GM18498 (cell line): ENCODE measurements around the gene TTLL4.
"Not testable (repeated sequence)": the region's sequence is repeated elsewhere in the genome, so short reads cannot be mapped to it uniquely, and the experiment has no call there.

ENCODE experiments used
- ATAC-seq: cut with Tn5 transposase; IDR thresholded peaks from one replicate; pipeline ENCODE4 v1.9.1; 2021; ENCODE audit warnings: mild to moderate bottlenecking, moderate library complexity; ENCODE audit not compliant: unreplicated experiment

The TTLL4 gene

GRCh38 chr2:218736531-218736930 lies 25.9 kb downstream of the TTLL4 start:
- no peak for ATAC-seq

DNA sequence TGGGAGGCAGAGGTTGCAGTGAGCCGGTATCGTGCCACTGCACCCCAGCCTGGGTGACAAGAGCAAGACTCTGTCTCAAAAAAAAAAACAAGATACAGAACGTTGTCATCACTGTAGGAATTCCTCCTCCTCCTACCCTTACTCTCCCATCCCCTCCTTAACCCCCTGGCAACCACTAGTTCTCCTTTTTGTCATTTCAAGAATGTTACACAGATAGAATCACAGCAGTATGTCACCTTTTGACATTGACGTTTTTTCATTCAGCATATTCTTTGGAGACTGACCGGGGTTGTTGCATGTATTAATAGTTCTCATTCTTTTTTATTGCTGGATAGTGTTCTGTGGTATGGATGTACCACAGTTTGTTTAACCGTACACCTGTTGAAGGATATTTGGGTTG lies 32.4 kb downstream of the TTLL4 start:
- no peak for ATAC-seq

DNA sequence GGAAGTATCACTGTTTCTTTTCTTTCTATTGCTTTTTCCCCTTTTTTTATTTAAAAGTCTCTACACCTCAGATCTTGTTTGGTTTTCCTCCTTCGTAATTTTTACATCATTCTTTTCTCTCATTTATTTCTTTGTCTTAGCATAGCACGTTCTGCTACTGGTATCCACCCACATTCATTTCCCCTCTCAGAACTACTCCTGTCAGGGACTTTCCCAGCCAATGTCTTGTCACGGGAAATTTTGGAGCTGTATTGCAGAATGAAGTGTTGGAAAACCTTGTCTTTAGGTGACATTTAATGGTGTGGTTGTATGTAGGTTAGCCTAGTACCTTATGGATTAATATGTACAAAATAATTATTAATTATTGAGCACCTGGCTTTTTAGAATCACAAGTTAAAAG lies 34.0 kb downstream of the TTLL4 start:
- ATAC-seq = no peak

DNA sequence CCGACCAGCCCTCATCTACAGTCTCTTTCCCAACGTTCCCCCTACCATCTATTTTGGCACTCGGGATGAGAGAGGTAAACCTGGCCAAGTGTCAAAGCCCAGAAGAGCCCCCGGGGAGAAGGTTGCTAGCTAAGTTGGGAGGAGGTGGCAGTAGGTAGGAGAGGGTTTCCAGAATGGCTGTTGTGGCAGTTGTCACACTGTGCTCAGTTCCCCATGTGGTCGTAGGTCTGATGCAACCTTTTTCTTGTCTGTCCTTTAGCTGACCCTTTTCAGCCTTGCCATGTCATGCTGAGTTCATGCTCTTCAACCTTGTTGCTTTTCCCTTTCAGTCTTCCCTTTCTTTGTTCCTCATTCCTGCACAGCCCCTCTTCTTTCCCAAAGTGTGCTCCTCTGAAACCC lies 34.5 kb downstream of the TTLL4 start:
- ATAC-seq = no peak

- no peak for ATAC-seq
Measured at GRCh38 chr2:218745559-218746469, 35.2 kb downstream of the TTLL4 start.

DNA sequence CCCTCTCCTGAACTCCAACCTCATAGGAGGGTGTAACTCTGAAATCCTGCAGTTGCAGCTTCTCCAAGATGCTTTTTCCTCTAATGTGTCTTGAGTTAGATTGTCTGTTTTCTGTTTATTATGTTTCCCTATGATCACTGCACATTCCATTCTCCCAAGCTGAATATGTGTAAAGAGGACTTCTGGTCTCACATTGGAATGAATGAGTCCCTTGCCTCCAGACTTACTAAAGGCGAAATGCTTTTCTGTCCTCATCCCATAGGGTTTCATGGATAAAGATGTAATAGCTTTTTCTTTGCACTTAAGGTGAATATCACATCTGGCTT lies 35.8 kb downstream of the TTLL4 start:
- no peak for ATAC-seq

DNA sequence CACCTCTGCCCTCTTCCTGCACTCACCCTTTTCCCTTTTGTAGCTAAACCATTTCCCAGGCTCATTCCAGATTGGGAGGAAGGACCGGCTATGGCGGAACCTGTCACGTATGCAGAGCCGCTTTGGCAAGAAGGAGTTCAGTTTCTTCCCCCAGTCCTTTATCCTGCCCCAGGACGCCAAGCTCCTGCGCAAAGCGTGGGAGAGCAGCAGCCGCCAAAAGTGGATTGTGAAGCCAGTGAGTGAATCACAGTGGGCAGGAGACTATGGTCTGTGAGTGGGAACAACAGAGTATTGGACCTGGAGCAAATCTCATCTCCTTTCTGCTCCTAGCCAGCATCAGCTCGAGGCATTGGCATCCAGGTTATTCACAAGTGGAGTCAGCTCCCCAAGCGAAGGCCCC lies 36.3 kb downstream of the TTLL4 start:
- ATAC-seq = no peak

DNA sequence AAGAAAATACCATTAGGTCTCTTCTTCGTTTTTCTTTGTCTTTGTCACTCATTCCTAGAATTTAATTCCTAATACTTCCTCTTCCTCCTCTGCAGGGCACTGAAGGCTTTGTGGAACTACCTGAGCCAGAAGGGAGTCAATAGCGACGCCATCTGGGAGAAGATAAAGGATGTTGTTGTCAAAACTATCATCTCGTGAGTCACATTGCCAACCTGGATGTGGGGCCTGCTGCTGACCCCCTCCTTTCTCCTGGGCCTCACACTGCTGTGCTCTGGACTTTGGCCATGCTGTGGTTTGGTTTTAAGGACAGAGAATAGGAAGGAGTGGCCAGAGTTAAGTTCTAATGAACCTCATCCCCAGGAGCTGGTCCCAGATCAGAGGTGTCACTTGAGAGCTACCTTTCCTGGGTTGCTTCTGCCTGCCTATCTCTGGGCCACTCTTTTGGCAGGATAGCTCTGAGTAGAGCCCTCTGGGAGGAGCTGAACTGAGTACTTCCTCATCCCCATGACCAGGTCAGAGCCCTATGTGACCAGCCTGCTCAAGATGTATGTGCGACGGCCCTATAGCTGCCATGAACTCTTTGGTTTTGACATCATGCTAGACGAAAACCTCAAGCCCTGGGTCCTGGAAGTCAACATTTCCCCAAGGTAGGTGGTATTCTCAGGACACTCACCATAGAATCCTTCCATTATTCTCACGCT lies 38.3 kb downstream of the TTLL4 start:
- no peak for ATAC-seq

GRCh38 chr2:218754201-218754600 lies 43.6 kb downstream of the TTLL4 start:
- ATAC-seq = no peak

- ATAC-seq = no peak
Measured at GRCh38 chr2:218754781-218755180, 44.1 kb downstream of the TTLL4 start.

DNA sequence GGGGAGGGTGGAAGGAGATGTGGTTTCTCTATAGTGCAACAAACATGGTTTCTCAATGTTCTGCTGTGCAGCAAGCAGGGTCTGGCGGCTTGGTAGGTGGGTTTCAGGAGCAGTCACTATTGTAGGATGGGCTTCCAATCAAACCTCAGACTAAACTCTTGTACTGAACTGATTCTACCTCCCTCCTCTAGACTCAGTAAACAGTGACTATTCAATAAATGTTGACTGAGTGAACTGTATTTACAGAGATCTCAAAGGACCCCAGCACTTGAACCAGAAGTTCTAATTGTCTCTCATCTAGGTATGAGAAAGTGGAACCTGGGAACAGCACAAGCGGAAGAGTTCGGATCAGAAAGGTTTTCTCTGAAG lies 44.5 kb downstream of the TTLL4 start:
- no peak for ATAC-seq

GRCh38 chr2:218755567-218756404 lies 45.2 kb downstream of the TTLL4 start:
- no peak for ATAC-seq

DNA sequence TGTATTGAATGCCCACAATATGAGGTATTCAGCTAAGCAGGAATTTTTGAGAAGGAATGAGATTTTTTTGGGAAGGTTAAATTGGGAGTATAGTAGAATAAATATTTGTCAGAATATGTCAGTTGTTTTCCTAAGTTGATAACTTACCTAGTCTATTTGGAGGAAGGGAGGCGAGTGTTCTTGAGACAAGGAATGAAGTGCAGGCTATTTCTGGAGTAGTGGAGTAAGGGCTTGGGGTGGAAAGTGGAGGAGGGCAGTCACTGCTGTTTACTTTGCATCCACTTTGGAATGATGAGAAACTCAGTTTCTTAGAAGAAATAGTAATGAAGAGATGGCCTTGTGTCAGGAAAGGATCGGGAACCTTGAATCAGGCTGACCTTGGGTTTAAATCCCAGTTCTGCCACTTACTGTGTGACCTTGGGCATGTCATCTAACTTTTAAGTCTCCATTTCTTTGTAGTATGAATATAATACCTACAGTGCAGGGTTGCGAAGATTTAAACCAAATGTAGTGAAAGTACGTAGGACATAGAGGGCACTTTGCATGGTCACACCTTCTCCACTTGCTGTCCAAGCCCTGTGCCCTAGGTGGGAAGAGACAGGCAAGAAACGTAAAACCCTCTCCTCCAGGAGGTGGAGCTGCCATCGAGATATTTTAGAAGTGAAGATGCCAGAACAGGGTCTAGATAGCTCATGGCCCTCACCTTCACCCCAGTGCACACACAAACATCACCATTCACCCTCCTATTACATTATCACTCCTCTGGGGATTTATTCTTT lies 46.2 kb downstream of the TTLL4 start:
- ATAC-seq = no peak

GRCh38 chr2:218761795-218762194 lies 51.2 kb downstream of the TTLL4 start:
- ATAC-seq = no peak

DNA sequence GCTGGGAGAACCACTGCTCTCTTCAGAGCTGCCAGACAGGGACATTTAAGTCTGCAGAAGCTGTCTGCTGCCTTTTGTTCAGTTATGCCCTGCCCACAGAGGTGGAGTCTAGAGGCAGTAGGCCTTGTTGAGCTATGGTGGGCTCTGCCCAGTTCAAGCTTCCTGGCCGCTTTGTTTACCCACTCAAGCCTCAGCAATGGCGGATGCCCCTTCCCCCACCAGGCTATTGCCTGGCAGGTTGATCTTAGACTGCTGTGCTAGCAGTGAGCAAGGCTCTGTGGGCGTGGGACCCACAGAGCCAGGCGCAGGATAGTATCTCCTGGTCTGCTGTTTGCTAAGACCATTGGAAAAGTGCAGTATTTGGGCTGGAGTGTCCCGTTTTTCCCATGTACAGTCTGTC lies 62.1 kb downstream of the TTLL4 start:
- ATAC-seq = not testable (repeated sequence)

DNA sequence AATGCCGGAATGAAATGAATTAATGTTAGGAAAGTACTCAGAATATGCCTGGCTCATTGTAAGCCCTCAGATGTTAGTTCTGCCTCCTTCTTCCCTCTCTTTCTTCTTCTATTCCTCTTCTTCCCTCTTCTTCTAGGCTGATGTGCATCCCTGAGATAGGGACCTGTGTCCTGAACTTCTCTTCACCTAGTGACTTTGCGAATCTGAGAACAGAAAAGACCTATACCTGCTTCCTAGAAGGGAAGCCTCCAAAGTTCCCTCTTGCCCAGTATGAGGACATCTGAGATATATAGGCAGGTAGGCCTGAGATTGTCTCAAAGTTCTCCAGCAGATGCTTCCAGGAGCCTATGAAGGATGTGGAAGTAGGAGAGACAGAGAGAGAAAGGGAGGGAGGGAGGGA lies 63.2 kb downstream of the TTLL4 start:
- no peak for ATAC-seq

- no peak for ATAC-seq
Measured at GRCh38 chr2:218776488-218776887, 65.9 kb downstream of the TTLL4 start.

- ATAC-seq = no peak
Measured at GRCh38 chr2:218777276-218777990, 66.8 kb downstream of the TTLL4 start.

- no peak for ATAC-seq
Measured at GRCh38 chr2:218780046-218780445, 69.4 kb downstream of the TTLL4 start.
